OCI-M2 (cell line): ENCODE results near the gene NKAIN2.
"Not testable (repeated sequence)": the region's sequence is repeated elsewhere in the genome, so short reads cannot be mapped to it uniquely, and the experiment has no call there.

Experiments used
- DNase-seq: peaks from one replicate; lab custom pipeline; 2025; ENCODE audit not compliant: unreplicated experiment; lab: John Stamatoyannopoulos, UW

NKAIN2 gene

DNA sequence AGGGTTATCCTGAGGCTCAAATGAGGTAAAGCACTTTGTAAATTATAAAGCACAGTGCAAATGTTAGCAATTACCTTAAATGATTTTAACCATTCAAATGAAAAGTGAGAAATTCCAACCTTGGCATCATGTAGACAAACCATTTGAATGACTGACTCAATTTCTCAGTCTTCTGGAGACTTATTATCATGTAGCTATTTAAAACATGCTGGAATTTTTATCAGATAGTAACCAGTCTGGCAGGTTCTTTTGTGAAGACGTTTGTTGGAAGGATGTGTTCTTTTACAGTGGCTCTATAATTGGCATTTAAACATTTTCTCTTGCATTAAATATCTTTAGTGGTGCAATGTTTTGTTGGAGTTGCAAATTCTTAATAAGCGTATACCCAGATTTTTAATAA lies 386.6 kb downstream of the NKAIN2 start:
- DNase-seq: no peak

DNA sequence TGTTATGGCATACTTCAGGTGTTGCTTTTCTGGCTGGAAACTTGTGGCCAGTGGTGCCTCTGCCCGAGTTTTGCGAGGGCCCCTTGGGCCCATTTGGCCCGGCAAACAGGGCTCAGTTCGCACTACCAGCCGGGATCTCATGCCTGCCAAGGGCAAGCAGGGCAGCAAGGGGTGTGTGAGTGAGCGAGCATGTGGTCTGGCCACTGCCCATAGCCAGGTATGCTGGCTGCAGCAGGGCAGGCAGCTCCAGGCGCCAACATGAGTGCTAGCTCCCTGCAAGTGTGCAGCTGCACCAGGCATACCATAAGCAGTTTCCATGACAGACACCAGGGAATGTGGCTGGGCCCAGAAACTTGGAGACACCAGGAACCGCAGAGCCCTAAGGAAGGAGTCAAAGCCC lies 389.5 kb downstream of the NKAIN2 start:
- no peak for DNase-seq

DNA sequence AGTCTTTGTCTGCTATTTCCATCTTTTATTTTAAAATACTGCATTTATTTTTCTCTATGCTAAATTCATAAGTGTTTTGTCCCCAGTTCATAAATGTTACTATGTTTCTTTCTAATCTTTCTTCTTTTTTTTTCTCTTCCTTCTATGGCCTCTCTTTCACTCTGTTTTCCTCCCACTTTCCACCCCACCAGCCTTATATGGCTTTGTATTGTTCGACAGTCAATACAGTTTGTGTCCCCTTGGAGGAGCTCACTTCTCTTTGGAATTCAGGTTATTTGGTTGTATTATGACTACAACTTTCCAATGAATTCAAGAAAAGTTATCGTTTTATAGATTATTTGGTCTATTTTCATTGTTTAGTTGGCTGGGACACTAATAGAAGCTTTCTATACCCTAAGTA lies 393.5 kb downstream of the NKAIN2 start:
- DNase-seq: no peak

DNA sequence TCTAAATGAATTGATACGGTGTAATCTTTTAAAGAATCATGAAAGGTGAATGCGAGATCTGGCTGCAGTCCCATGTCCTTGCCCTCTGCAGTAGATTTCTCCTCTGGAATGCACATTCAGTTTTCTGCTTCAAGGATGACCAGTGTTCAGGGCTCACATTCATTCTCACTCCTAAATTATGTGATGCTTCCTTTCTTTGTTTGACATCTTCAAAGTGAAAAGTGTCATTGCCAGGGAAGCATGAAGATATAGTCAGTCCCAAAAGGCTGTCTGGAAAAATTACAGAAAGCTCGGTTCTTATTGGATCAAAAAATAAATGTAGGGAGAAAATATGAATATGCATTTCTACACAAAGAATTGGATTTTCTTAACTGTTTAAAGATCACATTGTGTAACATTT lies 395.6 kb downstream of the NKAIN2 start:
- no peak for DNase-seq

DNA sequence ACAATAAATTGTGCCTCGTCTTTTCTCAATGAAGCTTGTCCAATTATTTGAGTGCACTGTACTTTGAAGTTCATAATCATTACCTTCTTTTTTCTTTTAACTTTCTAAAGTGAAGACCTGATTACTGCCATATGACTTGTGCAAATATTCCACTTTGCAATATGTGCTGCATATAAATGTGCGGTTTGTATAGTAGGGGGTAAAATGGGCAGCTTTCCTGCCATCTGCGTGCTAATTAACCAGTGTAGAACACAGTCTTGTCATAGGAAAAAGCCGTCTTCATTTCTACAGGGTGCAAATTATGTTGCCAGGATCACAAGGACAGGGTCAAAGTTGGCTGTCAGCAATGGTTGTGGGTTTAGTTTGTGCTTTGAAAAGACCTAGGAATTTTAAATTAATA lies 397.0 kb downstream of the NKAIN2 start:
- DNase-seq: no peak

DNA sequence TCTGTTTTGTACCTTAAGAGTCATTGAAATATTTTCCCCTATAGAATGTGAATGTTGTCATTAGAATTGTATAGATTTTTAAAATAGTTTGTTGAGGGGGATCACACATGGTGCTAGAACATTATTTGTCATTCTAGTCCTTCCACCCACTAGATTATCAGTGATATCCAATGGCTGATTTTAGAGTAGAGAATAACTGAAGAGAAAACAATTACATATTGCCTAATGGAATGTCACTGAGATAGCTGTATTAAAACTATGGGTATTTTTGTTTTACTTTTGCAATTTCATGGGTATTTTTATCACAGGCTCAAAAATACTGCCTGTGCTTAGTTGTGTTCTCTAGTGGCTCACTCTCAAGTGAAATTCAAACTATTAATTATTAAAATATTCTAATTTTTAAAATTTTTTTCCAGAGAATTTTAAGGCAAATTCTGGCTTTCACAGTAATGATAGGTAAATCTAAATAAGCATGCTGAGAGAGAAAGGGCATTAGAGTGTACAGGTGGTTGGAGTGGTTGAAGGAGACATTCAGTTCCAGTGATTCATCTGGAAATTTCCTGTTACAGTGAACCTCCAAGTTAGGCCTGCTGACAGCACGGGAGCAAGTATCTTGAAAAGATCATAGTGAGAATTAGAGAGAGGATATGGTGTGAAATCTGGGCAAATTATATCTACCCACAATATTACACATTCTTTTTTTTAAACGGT lies 399.6 kb downstream of the NKAIN2 start:
- DNase-seq: no peak

DNA sequence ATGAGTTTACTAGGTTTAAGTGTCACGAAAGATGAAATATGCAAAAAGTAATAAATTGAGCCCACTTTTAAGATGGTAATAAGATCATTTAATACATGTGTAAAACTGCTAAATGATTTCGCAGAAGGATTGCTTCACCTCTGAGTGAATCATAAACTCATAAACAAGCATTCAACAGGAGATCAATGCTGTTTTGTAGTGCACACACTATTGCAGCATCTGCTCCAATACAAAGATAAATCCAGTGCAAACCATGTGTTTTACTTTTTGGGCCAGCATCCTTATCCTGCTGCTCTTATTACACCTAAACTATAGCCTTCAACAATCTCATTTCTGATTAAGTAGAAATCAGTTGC lies 400.1 kb downstream of the NKAIN2 start:
- DNase-seq: no peak

DNA sequence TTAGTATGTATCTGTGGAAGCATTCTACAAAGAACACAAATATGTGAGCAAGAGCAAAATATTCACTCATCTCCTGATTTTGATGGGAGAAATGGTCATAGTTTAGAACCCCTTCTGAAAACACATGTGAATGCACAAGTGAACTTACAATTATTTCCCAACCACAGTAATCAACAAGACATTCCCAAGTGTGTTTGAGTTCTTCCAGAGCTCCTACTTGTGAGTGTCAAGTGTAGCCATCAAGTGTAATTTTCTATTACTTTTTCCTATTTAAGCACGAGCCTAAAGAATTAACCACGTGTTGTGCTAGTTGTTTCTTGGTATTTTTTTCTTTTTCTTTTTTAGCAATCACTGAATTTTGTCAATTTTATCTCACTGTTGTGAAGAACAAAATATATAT lies 402.3 kb downstream of the NKAIN2 start:
- DNase-seq: no peak

DNA sequence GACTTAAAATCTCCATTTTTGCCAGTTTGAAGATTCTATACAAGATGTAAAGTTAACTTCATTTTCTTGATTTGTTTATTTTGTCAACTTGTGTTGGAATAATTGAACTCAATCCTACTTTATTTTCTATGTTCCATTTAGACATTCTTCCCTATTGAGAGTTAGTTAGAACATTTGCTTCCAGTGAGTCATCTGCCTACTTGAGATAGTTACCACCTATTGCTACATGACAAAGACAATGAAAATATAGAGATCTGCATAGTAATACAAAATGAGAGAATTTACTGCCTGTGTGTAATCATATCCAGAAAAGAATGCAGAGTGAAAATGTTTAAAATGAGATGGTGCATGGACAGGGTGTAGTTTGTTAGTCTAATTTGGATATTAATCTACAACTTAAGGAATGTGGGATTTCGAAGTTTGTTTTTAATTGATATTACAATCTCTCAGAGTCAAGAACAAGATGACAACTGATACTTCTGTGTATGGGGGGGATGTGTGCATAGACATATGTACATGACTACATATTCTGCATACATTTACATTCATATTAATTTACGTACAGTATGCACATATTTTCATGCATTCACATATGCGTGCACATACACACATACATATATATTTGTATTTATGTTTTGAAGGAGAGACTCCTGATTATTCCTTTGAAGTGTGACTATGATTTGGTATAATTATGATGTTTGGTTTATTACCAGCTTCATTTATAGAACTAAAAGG lies 420.1 kb downstream of the NKAIN2 start:
- DNase-seq: no peak

DNA sequence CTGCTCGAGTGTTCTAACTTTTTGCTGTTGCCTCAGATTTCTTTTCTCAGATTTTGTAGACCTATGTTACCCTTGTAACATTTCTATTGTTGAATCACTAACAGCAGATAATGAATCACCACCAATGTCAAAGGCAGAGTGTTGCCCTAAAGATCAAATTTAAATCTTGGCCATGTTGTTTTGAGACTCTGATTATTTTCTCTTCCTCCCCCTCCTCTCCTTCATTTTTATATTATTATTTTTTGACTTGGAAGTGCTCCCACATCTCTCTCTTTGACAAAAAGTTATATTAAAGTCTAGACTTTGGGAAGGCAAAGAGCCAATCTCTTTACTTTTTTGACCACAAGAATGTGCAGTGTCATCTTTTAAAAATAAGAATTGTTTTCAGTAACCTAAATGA lies 422.7 kb downstream of the NKAIN2 start:
- no peak for DNase-seq

DNA sequence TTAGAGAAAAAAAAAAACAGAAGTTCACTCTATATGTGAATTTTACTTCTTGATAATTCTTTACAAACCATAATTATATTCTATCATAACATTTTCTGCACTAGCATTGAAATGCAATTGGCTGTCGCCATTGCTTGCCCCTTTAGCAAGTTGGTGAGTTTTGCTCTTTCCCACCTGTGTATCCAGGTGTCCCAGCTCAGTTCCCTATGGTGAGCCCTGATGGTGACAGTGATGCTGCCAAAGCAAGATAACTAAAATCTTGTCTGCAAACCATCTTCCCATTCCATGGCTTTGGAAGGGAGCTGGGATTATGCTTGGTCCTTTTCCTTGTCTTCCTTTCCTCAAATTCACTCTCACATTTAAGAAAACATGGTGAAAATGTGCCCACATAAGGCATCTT lies 429.6 kb downstream of the NKAIN2 start:
- no peak for DNase-seq

DNA sequence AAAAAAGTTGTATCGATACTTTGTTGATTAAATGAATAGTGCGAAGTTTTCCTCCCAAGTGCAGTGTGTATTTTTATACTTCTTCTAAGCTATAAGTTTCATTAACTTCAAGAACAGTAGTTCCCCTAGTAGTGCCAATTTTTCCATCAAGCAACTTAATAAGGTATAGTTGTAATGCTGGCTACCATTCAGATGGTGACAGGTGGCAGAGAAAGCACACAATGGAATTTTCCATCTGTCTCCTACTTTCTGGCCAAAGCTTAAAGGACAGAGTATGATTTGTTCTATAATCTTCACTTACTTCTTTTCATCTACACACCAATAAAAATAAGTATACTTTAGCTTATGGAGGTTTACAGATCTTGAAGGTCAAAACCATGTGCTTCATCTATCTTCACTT lies 431.1 kb downstream of the NKAIN2 start:
- no peak for DNase-seq

DNA sequence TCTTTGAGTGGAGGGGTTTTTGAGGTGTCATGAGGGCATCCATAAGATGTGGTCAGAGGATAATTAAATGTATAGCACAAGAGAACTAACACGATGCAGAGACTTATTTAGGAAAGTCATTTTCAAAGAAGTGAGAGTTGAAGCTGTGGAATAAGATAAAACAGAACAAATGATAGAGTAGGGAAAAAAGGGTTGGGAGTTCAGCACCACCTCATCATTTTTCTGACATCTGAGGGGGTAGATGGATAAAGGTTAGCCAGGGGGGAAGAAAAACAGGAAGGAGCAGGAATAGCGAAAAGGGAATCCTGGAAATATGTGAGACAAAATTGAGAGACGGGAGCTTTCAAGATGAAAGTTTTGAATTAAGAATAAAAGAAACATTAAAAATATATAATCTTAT lies 434.2 kb downstream of the NKAIN2 start:
- no peak for DNase-seq

DNA sequence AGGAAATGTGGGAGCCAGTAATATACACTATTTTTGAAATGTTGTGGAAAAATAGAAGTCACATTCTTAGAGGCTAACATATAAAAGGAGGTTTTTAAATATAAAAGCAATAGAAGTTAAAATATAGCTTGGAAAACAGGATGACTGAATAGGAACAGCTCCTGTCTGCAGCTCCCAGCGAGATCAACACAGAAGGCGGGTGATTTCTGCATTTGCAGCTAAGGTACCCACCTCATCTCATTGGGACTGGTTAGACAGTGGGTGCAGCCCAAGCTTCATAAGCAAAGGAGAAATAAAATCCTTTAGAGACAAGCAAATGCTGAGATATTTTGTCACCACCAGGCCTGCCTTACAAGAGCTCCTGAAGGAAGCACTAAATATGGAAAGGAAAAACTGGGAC lies 434.7 kb downstream of the NKAIN2 start:
- not testable (repeated sequence) for DNase-seq

DNA sequence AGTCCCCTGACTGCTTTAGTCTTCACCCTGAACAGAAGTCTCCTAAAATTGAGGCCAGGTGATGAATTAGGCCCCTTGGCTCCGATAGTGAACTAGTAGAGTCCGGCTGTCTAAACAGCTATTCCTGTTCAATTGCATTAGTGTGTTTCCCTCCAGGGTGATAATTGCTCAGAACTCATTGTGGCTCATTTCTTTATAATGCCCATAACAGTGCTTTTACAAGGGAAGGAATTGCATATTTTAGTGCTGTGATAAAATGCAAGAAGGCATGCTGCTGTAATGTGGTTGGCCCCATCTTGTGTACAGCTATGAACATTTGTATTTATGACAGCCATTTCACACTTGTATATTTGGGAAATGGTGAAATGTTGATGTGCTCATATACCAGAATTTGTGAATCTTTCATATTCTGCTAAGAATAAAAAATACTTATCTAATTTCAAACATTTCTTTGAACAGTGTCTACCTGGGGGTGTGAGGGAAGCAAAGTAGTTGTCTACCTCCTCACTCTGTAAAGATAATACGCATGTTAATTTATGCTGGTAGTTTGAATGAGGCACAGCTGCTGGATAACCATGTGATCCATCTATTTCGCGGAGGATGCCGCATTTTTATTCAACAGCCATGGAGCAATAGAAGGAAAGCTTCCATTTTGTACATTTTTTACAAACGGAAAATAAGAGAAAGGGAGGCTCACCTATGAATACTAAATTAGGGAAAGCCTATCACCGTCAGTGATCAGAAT lies 451.4 kb downstream of the NKAIN2 start:
- no peak for DNase-seq

DNA sequence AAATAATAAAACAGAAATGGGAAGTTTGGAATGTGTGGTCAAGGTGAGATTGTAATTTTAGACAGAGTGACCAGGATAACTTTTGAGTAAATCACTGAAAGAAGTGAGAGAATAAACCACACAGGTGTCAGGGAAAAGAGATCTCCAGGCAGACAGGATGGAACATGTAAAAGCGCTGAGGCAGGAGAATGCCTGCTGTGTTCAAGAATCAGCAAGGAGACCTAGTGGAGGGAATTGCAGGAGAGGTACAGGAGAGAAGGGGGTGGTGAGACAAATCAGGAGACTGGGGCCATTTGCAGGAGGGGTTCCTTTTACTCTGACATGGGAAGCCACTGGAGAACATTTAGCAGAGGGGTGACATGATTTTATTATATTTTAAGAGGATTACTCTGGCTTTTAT lies 456.7 kb downstream of the NKAIN2 start:
- no peak for DNase-seq

DNA sequence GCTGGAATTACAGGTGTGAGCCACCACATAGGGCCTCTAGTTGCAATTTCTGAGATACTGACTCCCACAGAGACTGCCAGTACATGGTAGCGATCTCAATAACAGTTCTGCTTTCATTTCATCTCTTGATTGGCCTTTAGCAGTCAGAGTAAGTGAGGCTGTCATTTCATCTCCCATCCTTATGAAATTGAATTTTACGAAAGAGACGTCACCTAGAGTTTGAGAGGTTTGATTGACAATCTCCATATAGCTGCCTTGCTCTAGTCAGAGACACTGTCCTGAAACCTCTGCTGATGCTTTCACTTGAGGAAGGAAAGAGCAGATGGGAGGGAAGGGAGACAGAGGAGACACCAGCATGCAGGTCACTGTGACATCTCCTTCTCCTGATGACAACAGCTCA lies 466.1 kb downstream of the NKAIN2 start:
- no peak for DNase-seq

DNA sequence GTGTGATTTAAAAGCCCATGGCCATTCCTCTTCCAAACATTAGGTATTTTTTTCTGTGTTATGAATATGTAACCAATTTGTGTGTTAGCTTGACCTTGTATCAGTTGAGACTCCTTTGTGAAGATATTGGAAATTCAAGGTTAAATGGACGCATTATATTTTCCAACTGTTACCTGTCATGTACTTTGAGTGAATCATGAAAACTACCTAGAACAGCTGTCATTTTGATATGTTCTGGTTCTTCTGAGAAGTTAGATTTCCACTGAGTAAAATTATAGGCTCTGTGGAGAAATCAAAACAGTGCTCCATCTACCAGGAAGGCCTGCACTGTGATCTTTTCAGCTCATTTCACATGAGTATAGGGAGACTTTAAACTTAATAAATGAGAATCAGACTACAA lies 470.0 kb downstream of the NKAIN2 start:
- no peak for DNase-seq

DNA sequence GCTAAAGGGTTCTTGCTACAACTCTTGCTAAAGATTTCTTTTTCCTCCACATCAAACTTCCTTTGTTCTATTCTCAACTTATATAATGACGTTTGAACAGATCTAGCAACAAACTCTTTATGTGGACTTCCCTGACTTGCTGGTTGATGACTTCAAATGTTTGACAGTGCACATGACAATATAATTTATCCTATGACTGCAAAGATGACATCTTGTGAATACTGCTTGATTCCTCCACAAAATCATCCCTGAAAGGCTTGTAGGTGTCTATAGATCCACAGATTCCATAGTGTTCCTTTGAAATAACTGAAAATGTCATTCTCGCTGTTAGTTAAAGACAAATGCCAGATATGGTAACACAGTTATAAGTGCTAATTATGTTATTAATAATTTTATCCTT lies 478.9 kb downstream of the NKAIN2 start:
- no peak for DNase-seq

DNA sequence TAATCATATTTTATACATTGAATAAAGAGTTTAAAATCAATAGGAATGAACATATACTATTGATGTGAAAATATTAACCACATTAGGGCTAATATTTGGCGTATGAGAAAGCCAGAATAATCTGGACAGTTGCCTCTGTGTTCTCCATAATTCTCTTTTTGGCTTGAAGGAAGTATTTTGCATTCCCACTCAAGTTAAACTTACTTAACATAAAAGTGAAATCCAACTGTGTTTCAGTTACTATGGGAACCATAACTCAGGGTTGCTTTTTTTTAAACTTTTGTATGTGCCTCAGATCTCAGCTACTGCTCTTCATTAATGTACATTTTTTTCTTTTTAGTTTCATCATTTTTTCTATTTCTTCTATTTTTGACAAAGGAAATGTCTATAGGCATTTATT lies 479.8 kb downstream of the NKAIN2 start:
- DNase-seq: no peak

DNA sequence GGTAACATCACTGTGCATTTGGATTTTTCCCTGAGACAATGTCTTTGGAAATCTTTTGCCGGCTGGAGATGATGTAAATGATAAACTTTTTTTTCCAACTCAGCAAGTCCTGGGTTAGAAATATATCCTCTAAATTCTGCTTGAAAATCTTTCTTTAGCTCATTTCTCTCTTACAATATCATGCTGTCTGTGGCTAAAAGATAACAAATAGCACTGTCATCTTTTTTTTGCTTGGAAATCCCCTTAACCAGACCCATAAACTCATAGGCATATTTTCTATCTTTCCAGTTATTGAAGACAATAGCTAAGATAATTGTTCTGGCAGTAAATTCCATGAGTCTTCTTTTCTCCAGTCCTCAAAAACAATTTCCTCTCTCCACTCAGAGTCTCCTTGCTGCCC lies 481.5 kb downstream of the NKAIN2 start:
- DNase-seq: peak; percentile 38

DNA sequence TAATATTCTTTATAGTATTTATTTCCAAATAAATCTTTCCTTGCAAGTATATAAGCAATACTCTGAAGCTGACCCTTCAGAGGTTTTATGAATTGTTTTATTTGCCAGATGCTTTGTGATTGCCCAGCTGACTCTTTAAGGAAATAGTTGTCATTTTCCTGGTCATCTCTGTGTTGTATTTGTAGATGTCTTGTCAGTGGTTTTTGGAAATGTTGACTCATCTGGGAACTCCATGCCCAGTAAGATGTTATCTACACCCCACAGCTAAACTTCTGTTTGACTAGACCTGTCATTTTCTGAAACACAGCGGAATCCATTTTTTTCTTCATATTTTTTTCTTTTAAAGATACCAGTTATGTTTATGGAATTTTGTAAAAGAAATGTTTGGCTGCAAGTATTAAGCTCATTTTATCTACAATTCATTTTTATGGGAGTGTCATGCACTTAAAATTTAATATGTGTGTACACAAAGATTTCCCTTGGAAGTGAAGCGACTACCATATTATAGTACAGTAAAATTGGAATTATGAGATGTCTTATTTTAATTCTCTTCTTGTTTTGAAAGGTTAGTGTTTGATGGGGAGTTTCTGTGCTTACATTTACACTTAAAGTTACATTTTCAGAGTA lies 491.0 kb downstream of the NKAIN2 start:
- no peak for DNase-seq
